PC-3 (cell line): ENCODE measurements around the gene LIPT2.

ENCODE experiments used
- EZH2 ChIP-seq: fragments of 300-600 bp; sonication (generic); IDR thresholded peaks from one replicate; pipeline ENCODE4 v1.6.1; 2017; ENCODE audit warnings: antibody characterized with exemption, mild to moderate bottlenecking, low read length; ENCODE audit not compliant: unreplicated experiment
- EZH2phosphoT487 ChIP-seq: fragments of 300-600 bp; sonication (generic); IDR thresholded peaks from 2 replicates; pipeline ENCODE4 v1.6.1; 2018; ENCODE audit warnings: mild to moderate bottlenecking, antibody characterized with exemption, low read length, borderline replicate concordance
- TF ChIP-seq, protein P1 (sequence below): fragments of 300-600 bp; sonication (generic); conservative IDR thresholded peaks from 2 replicates; pipeline ENCODE4 v1.5.1; 2017; ENCODE audit warnings: antibody characterized with exemption, low read depth, mild to moderate bottlenecking, low read length

DNA sequence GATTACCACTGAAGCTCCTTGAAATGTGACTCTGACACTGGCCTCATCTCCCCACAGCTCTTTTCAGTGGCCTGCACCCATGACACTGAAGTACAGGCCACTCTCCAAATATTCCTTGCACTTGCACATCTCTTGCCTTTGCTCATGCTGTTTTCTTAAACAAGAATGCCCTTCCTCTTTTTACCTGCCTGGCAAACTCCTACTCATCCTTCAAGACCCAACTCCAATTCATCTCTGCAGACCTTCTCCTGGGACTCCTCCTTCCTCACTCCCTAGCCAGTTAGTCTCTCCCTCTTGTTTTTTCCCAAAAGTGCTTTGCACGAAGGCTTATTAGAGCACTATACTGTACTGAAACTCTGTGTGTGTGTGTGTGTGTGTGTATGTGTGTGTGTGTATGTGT is 28.8 kb downstream of the LIPT2 start:
- TF ChIP-seq, protein P1, sequence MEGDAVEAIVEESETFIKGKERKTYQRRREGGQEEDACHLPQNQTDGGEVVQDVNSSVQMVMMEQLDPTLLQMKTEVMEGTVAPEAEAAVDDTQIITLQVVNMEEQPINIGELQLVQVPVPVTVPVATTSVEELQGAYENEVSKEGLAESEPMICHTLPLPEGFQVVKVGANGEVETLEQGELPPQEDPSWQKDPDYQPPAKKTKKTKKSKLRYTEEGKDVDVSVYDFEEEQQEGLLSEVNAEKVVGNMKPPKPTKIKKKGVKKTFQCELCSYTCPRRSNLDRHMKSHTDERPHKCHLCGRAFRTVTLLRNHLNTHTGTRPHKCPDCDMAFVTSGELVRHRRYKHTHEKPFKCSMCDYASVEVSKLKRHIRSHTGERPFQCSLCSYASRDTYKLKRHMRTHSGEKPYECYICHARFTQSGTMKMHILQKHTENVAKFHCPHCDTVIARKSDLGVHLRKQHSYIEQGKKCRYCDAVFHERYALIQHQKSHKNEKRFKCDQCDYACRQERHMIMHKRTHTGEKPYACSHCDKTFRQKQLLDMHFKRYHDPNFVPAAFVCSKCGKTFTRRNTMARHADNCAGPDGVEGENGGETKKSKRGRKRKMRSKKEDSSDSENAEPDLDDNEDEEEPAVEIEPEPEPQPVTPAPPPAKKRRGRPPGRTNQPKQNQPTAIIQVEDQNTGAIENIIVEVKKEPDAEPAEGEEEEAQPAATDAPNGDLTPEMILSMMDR = no peak
- TF ChIP-seq EZH2phosphoT487 (no peak), EZH2 (no peak)
